GM19023 (cell line): ENCODE data around the gene MIA2.

Experiments
- ATAC-seq: cut with Tn5 transposase; IDR thresholded peaks from one replicate; pipeline ENCODE4 v1.9.1; 2021; ENCODE audit warnings: mild to moderate bottlenecking, moderate library complexity; ENCODE audit not compliant: unreplicated experiment

Gene MIA2

DNA sequence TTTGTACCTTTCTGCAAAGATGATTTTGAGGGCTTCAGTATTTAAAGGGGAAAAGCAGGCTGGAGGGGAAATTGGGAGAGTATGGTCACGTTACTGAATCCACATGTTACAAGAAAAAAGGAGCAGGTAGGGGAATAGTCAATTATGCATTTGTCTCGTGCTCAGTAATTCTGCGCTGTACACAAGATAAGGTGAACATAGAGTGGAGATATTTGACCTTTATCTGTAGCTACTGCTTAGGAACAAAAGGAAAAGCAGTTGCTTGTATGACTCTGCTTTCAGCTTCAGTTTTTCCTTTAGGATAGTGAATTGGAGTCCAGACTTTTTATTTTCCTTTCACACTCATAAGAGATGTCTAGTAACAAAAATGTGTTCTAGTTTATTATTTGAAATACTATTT lies 148.7 kb downstream of the MIA2 start:
- ATAC-seq, result no peak

DNA sequence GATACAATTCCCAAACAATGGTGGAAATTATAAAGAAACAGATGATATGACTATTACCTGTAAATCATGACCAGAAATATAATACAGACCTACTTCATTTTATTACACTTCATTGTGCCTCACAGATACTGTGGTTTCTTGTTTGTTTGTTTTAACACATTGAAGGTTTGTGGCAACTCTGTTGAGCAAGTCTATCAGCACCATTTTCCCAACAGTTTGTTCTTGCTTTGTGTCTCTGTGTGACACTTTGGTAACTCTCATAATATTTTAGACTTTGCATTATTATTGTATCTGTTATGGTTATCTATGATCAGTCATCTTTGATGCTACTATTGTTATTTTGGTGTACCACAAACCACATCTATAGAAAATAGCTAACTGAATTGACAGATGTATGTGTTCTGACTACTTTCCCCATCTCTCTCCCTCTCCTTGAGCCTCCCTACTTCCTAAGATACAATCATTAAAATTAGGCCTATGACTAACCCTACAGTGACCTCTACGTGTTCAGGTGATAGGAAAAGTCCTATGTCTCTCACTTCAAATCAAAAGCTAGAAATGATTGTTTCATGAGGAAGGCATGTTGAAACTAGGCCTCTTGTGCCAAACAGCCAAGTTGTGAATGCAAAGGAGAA lies 149.4 kb downstream of the MIA2 start:
- peak; percentile 51 for ATAC-seq

DNA sequence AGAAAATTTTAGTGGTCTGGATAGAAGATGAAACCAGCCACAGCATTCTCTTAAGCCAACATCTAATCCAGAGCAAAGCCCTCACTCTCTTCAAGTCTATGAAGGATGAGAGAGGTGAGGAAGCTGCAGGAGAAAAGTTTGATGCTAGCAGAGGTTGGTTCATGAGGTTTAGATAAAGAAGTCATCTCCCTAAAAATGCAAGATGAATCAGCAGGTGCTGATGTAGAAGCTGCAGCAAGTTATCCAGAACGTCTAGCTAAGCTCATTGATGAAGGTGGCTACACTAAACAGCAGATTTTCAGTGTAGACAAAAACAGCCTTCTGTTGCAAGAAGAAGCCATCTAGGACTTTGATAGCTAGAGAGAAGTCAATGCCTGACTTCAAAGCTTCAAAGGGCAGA lies 150.0 kb downstream of the MIA2 start:
- no peak for ATAC-seq

DNA sequence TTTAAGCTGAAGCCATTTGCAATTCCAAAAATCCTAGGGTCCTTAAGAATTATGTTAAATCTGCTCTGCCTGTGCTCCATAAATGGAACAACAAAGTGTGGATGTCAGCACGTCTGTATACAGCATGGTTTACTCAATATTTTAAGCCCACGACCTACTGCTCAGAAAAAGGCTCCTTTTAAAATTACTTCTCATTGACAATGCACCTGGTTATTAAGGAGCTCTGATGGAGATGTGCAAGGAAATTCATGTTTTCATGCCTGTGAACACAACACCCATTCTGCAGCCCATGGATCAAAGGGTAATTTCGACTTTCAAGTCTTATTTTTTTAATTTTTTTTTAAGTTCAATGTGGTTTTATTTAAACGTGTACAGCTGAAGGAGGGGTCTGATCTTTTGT lies 150.5 kb downstream of the MIA2 start:
- no peak for ATAC-seq

DNA sequence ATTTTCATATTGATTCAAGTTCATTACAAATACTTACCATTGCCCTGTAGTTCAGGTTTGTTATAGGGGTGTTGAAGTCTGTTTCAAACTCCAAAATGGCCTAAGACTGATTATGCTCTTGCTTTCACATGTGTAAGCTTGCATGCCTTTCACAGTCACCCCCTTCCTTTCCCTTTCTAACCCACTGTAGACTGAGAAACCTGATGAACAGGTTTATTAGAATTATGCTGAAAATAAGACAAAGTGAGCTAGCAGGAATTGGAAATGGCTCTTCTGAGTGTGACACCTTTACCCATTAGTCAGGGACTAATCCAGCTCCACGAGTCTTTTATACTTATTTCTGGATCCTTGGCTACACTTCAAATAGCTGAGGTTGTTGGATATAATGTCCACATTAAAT lies 159.6 kb downstream of the MIA2 start:
- ATAC-seq, result no peak

DNA sequence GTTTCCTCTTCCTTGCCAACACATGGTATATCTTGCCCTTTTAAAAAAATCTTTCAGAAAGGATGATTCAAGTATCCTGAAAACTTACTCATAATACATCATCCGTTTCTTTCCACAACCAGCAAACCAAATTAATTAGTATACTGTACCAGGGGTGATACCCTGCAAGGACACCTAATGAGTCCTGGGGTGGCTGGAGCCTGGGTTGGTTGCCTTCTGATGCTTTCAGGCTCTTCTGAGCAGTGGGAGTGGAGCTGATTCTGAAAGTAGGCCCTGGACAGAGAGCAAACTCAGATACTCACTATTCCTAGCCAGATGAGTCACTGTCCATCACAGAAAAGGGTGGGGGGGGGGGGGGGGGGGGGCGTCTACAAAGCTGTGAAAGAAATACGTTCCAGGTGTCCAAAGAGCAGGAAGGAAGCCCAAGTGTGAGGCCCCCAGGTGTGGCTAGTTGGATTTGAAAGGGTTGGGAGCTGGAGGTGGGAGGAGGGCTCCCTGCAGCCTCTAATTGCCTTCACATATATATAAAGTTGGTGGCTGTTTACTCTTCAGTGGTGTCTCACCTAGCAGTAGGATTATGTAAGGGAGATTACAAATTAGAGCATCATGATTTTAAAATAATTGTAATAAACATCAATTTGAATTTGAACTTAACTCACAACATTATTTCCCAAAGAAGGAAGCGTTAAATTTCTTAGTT lies 162.0 kb downstream of the MIA2 start:
- ATAC-seq, result no peak

DNA sequence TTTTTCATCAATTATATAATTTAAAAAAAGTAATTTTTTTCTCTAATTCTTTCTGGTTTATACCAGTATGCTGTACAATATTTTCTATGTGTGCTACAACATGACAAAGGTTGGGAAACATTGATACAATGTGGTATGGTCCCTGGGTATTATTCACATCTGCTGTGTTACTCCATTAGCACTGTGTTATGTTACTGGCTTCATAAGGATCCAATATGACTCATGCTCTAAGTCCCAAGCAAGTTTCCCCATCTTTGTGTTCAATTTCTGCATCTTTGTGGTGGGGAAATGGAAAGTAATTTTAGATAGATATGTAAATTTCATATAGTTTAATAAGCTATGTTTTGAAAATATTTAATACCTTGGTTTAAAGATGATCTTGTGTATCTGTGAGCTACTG lies 162.7 kb downstream of the MIA2 start:
- ATAC-seq, result no peak

DNA sequence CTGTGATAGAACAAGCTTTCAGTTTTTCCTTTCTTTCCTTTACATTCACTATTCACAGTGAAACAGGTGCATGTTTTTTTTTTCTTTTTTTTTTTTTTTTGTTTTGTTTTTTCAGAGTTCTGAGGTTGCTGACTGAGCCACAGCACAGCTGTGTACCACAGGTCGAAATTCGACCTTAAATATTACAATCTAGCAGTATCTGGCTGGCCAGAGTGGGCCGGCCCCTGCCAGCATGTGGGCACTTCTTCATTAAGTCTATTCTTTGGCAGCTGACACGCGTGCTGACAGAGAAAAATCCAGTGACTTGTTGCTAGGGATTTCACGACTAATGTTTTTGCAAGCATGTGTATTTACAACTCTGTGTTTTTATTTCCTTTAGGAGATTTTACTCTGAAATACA lies 164.7 kb downstream of the MIA2 start:
- no peak for ATAC-seq

DNA sequence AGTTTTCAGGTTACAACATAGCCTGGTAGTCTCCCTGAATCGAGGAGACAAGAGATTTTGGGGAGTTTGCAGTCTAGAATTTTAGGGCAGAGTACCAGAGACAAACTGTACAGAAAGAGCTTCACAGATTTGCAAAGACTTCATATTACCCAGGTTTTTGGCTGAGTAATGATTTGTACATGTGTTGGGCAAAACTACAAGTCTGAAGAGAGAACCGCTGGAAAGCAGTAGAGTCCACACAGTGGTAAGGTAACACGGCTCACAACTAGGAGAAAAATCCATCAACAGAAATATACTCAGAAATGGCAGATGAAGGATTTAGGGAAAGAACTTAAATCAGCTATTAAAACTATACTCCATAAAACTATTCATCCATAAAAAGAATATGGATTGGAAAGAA lies 172.8 kb downstream of the MIA2 start:
- no peak for ATAC-seq

DNA sequence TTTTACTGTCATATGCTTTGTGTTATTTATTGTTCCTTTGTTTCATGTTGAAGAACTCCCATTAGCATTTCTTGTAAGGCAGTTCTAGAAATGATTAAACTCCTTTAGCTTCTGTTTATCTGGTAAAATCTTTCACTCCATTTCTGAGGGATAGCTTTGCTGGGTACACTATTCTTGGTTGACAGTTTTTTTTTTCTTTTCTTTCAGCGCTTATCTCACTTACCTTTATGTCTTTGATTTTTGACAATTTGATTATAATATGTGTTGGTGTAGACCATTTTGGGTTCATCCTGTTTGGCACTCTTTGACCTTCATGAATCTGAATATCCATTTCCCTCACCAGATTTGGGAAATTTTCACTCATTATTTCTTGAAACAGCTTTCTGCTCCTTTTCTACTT lies 182.4 kb downstream of the MIA2 start:
- ATAC-seq, result no peak

DNA sequence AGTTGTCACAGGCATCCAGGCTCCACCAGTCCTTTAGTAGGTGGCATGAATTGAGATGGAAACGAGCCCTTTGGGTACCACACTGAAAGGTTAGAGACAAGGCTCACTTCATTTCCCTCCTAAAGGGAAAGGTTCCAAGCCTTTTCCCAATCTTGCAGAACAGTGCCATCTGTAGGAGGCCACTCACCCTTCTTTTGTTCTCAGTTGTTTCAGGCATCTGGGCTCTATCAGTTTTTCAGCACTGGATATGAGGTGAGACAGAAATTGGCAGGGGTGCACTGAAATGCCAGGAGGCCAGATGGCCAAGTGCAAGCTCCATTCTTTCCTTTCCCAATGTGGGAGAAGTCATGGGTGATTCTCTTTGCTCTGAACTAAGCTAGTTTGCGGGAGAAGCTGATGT lies 183.3 kb downstream of the MIA2 start:
- no peak for ATAC-seq

DNA sequence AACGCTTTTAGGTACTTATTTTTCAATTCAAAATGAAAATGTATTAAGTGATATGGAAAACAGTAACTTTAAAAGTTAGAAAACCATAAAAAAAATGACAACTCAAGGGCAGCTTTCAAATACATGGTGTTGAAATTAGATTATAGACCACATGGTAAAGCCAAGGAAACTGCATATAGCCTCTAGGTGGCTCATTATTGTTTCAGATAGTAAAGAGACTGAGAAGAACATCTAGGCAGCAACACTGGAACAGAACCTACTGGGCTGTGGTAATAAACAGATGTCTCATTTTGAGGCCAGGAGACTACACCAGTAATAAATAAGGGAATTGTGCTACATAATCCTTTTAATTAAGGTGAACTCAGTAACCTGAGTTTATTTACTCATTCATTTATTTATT lies 185.6 kb downstream of the MIA2 start:
- no peak for ATAC-seq

DNA sequence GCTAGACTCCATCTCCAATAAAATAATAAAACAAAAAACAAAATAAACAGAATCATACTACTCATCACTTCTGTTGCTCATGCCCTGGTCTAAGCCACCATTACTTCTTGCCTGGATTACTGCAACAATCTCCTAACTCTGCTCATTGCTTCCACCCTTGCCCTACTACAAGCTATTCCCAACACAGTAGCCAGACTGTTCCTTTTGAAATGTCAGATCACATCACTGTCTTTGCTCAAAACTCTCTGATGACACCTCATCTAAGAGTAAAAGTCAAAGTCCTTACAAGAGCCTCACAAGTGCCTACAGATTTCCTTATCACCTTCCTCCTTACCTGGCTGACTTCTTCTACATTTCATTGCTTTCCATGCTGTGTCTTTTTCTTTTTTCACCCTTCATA lies 188.5 kb downstream of the MIA2 start:
- no peak for ATAC-seq

DNA sequence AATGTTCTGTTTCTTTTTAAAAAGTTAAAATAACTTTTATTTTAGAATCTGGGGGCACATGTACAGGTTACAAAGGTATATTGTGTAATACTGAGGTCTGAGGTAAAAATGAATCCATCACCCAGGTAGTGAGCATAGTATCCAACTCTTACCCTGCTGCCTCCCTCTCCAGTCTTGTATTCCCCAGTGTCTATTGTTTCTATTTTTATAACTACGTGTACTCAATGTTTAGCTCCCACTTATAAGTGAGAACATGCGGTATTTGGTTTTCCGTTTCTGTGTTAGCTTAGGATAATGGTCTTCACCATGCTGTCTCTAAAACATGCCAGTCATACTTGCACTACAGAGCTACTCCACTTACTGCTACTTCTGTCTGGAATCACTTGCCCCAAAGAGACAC lies 190.1 kb downstream of the MIA2 start:
- no peak for ATAC-seq

DNA sequence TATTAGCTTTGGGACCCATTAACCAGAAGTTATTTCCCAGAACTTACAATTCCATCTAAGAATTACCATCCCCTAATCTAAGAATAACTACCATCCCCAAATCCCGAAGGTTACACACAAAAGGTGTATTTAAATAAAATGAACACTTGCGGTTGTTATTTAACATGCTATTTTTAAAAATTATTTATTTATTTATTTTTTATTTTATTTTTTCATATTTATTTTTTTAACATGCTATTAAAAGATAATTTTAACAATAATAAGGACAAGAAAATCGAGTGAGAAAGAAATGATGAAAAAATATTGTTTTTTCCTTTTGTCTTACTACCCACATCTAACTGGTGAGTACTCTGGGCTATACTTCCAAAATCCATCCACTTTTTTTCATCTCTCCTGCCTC lies 192.2 kb downstream of the MIA2 start:
- no peak for ATAC-seq

DNA sequence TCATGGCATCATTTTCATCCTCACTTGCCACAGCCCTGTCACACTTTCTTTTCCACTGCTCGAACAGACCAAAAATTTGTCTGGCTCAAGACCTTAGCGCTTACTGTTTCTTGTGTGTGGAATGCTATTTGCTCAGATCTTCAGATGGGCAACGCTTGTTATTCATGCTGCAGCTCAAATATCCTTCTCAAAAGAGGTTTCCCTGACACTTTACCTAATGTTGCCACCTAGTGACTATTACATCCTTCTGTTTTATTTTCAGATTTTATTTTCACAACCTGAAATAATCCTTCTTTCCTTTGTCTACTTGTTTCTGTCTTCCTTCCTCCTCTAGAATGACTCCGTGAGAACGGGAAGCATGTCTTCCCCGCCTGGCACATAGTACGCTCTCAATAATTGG lies 192.9 kb downstream of the MIA2 start:
- ATAC-seq, result no peak

DNA sequence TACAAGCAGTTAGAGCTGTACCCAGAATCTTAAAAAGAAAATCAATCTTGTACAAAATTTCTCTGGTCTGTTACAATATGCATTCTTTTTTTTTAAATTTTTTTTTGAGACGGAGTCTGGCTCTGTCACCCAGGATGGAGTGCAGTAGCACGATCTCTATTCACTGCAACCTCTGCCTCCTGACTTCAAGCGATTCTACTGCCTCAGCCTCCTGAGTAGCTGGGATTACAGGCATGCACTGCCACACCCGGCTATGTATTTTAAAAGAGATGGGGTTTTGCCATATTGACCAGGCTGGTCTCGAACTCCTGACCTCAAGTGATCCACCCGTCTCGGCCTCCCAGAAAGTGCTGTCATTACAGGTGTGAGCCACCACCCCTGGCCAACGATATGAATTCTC lies 194.4 kb downstream of the MIA2 start:
- no peak for ATAC-seq

DNA sequence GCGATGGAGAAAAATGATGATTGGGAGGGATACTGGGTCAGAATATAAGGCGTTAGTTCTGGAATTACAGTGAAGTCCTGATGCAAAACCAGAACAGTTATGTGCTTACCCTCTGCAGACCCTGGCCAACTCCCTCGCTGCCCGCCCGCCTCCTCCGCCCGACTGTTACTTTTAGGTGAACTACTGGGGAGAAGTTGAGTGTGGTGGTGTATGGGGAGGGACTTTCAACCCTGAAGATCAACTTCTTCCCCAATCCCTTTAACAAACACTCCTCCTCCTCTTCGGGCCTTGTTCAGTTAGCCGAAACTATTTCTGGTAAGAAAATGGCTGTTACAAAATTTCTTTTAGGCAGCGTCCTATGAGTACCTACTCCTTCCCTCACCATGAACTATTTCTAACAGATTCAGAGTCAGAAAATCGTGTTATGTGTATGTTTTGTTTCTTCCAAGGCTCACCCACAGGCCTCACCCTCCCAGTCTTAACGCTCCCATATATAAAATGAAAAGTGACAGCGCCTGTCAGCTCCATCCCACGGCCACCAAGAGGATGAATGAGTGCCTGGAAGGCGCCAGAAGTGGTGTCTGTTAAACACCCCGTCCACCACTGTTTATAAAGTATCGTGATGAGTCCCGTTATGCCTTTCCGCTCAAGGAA lies 197.2 kb downstream of the MIA2 start:
- no peak for ATAC-seq

DNA sequence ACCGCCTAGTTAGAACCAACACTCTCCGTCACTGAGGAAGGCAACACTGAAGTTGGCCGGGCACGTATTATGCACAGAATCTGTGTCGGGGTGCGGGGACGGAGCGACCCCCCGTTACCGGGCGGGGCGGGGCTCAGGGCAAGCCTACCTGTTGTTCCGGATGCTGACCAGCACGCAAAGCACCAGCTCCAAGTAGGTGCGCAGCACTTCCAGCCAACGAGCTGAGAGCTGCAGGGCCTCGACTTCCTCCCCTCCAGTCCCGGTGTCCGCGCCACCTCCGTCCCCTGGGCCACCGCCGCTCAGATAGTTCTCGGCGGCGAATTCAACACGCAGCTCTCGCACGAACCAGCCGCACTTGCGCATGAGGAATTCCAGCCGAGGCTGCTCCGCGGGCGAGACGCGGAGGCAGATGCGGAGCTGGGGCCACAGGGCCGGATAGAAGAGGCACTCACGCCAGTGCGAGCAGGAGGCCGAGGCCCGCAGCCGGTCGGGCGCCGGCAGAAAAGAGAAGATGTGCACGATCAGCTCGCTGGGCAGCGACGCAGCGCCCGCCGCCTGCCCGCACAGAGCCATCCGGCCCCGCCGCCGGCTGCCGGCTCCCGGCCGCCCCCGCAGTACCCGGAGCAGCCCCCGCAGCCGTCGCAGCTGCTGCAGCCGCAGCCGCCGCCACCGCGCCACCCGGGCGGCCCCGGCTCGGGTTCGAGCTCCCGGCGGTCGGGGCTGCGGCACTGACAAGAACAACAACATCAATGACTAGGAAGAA lies 197.9 kb downstream of the MIA2 start:
- peak; percentile 15 for ATAC-seq

DNA sequence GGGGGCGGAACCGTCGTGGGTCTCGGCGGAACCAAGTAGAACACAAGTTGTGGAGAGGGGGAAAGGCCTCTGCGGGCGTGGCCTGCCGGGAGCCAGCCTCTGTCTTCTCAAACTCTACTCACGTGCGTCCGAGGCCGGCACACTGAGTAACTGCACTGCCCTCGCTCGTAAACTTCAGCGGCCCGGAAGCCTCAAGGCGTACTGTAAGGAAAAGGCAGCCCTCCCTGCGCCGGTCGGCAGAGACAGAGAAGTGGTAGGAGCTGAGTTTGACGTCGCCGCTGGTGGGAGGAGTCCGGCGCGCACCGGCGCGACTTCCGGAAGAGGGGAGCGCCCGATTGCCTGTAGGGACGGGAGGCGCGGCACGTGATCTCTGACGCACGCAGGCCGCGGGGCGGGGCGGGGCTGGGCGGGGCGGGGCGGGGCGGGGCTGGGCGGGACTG lies 198.5 kb downstream of the MIA2 start, which contains the start of gene FBXO33:
Gene FBXO33 (minus strand): TSS at position 255 of the 440 bp plus-strand sequence. CDS start 271 bp downstream, outside the sequence.
- peak; percentile 86 for ATAC-seq

DNA sequence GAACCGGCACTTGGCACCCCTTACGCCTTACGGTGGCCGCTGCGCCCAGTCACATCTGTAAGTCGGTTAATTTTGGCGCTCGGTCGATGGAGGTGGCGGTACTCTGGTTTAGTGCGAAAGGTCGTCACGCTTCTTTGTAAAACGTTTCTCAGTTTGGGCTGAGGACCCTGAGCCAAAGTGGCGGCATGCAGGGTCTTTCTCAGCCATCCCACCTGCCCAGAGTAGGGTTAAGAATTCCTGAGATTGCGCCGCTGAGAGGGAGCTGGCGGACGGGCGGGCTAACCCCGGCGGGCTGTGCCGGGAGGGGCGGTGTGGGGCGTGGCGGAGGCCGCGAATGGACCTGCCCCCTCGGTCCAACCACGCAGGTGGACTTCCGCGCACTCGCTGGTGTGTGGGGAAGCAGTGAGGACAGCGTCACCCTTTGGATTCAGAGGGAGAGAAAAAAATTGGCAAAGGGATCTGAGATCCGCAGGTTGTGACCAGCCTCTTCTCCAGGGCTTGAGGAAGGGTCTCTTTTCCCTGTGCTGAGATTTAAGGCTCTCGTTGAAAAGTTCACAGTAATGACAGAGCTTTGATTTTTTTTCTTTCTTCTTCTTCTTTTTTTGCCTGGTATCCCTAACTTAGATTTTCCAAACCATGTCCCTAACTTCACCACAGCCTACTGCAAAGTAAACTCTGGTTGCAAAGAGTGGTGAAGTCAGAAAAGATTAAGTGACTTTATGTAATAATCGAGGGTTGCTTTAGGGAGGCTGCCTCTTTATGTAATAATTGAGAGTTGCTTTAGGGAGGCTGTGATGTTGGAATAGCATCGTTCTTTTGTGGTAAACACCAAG lies 199.1 kb downstream of the MIA2 start:
- ATAC-seq, result peak; percentile 72
